HL-60 (cell line): Measurements from ENCODE around the gene SS18.

Experiments
- DNase-seq, 2 experiments: peaks; one replicate each; pipeline ENCODE4 v3.0.0-alpha.2; 2010 to 2020; ENCODE audit warnings: low read depth in 1 of 2, low spot score in 1 of 2
- H3K27ac ChIP-seq: fragments of 250-450 bp; sonication (Bioruptor Pico); replicated peaks from 2 replicates; pipeline ENCODE4 v1.5.1; 2020; ENCODE audit warnings: mild to moderate bottlenecking, moderate library complexity
- H3K27me3 ChIP-seq: fragments of 250-450 bp; sonication (Bioruptor Pico); 2 replicates; pipeline ENCODE4 v1.5.1; 2021; ENCODE audit warnings: mild to moderate bottlenecking, moderate library complexity; ENCODE audit not compliant: insufficient read depth, poor library complexity, severe bottlenecking
- H3K4me3 ChIP-seq: replicated peaks from 2 replicates; pipeline ENCODE4 v1.5.1; 2011; ENCODE audit warnings: mild to moderate bottlenecking, control low read depth, low read length; ENCODE audit not compliant: insufficient read depth
- GABPA ChIP-seq: IDR thresholded peaks from 2 replicates; pipeline ENCODE4 v1.6.1; 2012; ENCODE audit warnings: low read depth
- POLR2AphosphoS5 ChIP-seq: IDR thresholded peaks from 2 replicates; pipeline ENCODE4 v1.6.1; 2012; ENCODE audit warnings: low read depth
- REST ChIP-seq: IDR thresholded peaks from 2 replicates; pipeline ENCODE4 v1.6.1; 2012; ENCODE audit warnings: low read depth; ENCODE audit not compliant: insufficient replicate concordance
- SPI1 ChIP-seq: IDR thresholded peaks from 2 replicates; pipeline ENCODE4 v1.6.1; 2012; ENCODE audit warnings: low read depth, mild to moderate bottlenecking, borderline replicate concordance
- TF ChIP-seq, protein P1 (sequence below): IDR thresholded peaks from one replicate; pipeline ENCODE4 v1.5.1; 2011; ENCODE audit warnings: low read length, control low read depth, inconsistent platforms; ENCODE audit not compliant: insufficient read depth

Gene SS18

DNA sequence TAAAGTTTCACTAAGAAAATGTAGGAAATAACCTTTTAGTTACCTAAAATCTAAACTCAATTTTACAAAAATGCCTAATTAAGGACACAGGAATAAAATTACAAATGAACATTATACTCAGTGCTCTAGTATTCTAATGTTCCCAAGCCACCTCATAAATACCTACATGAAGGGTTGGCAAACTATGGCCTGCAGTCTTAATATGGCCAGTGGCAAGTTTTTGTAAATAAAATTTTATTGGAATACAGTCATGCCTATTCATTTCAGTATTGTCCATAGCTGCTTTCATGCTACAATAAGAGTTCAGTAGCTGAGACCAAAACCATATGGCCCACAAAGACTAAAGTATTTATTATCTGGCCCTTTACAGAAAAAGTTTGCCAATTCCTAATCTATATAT lies 53.8 kb downstream of the SS18 start:
- TF ChIP-seq POLR2AphosphoS5, result no peak
- TF ChIP-seq REST, result no peak
- TF ChIP-seq SPI1, result no peak
- TF ChIP-seq, protein P1, sequence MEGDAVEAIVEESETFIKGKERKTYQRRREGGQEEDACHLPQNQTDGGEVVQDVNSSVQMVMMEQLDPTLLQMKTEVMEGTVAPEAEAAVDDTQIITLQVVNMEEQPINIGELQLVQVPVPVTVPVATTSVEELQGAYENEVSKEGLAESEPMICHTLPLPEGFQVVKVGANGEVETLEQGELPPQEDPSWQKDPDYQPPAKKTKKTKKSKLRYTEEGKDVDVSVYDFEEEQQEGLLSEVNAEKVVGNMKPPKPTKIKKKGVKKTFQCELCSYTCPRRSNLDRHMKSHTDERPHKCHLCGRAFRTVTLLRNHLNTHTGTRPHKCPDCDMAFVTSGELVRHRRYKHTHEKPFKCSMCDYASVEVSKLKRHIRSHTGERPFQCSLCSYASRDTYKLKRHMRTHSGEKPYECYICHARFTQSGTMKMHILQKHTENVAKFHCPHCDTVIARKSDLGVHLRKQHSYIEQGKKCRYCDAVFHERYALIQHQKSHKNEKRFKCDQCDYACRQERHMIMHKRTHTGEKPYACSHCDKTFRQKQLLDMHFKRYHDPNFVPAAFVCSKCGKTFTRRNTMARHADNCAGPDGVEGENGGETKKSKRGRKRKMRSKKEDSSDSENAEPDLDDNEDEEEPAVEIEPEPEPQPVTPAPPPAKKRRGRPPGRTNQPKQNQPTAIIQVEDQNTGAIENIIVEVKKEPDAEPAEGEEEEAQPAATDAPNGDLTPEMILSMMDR, result no peak
- H3K27me3 ChIP-seq, result no peaks in the 10 kb centered on the region
- no peak for DNase-seq
- H3K4me3 ChIP-seq, result no peak overlapping the region
- no peak overlapping the region for H3K27ac ChIP-seq

GRCh38 chr18:26034850-26035497 lies 55.4 kb downstream of the SS18 start:
- no peak for DNase-seq
- H3K27ac ChIP-seq, result no peak overlapping the region
- no peak for TF ChIP-seq GABPA
- TF ChIP-seq, protein P1, result no peak
- no peak for TF ChIP-seq SPI1
- no peak for TF ChIP-seq REST
- no peak for TF ChIP-seq POLR2AphosphoS5
- H3K4me3 ChIP-seq, result no peak overlapping the region
- no peaks in the 10 kb centered on the region for H3K27me3 ChIP-seq

- Histone ChIP-seq H3K27me3 (no peaks in the 10 kb centered on the region), H3K4me3 (no peak overlapping the region), H3K27ac (no peak overlapping the region)
- no peak for DNase-seq
- TF ChIP-seq, protein P1, result no peak
- no peak for TF ChIP-seq POLR2AphosphoS5
- TF ChIP-seq REST, result no peak
- TF ChIP-seq SPI1, result no peak
- no peak for TF ChIP-seq GABPA
Measured at GRCh38 chr18:26022585-26022984, 67.8 kb downstream of the SS18 start.
